Upper lobe of left lung (tissue), 4 donors: Measurements from ENCODE around the gene CMIP.

Experiments
- EP300 ChIP-seq, 4 donors: sonication (generic); formaldehyde crosslinking; IDR thresholded peaks; one replicate each; pipeline ENCODE4 v1.5.1; 2017; ENCODE audit warnings: antibody characterized with exemption in 4 of 4, control low read depth in 2 of 4
- POLR2A ChIP-seq, 4 donors: fragments of 450-650 bp; IDR thresholded peaks; one replicate each; pipeline ENCODE4 v1.5.1; 2016 to 2017; ENCODE audit warnings: antibody characterized with exemption in 4 of 4, mild to moderate bottlenecking in 2 of 4
- POLR2AphosphoS5 ChIP-seq, 2 donors: sonication (generic); formaldehyde crosslinking; IDR thresholded peaks; one replicate each; pipeline ENCODE4 v1.5.1; 2017; ENCODE audit warnings: antibody characterized with exemption in 2 of 2
- TF ChIP-seq, protein P1 (sequence below), 6 experiments: fragments of 450-650 bp in 4 of 6; fragments of 200-600 bp in 2 of 6; sonication (generic) in 2 of 6; IDR thresholded peaks; one replicate each; pipeline ENCODE4 v1.5.1; 2016 to 2019; ENCODE audit warnings: antibody characterized with exemption in 6 of 6

DNA sequence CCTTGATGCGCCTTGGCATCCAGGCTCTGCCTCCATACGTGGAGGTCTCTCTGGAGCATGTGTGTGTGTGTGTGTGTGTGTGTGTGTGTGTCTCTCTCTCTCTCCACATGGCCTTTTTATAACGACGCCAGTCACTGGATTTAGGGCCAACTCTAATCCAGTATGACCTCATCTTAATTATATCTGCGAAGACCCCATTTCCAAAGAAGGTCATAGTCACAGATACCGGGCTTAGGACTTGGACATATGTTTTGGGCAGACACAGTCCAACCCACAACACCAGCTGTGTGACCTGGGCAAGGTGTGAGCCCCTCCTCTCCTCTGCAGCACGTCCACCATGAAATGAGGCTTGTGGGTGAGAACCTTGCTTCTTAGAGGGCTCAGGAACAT lies 196.1 kb downstream of the CMIP start:
- TF ChIP-seq POLR2AphosphoS5 (IDR thresholded peaks at IDR 0.05) (no peak), EP300 (IDR thresholded peaks at IDR 0.05) (no peak), POLR2A (IDR thresholded peaks at IDR 0.05) (no peak)
- TF ChIP-seq, protein P1, sequence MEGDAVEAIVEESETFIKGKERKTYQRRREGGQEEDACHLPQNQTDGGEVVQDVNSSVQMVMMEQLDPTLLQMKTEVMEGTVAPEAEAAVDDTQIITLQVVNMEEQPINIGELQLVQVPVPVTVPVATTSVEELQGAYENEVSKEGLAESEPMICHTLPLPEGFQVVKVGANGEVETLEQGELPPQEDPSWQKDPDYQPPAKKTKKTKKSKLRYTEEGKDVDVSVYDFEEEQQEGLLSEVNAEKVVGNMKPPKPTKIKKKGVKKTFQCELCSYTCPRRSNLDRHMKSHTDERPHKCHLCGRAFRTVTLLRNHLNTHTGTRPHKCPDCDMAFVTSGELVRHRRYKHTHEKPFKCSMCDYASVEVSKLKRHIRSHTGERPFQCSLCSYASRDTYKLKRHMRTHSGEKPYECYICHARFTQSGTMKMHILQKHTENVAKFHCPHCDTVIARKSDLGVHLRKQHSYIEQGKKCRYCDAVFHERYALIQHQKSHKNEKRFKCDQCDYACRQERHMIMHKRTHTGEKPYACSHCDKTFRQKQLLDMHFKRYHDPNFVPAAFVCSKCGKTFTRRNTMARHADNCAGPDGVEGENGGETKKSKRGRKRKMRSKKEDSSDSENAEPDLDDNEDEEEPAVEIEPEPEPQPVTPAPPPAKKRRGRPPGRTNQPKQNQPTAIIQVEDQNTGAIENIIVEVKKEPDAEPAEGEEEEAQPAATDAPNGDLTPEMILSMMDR (IDR thresholded peaks at IDR 0.05), result no peak
